ENCODE measurements around the gene C12orf76. TPM values are rescaled to one million over a fixed set of nuclear protein-coding genes. Genes with fewer than 3 reads are reported as not detected.
"Not testable (repeated sequence)": the region's sequence is repeated elsewhere in the genome, so short reads cannot be mapped to it uniquely, and the experiment has no call there.

Gene C12orf76
- total and polyA plus RNA-seq, 2 donors (not counting 1 experiment from before 2014, with no cell fraction given) = 21.5 to 28.5 TPM

- peaks cover 1% of the 10 kb centered on the region for H3K4me1 Mint-ChIP-seq
- H4K20me1 ChIP-seq (ENCODE audit: control insufficient read depth, insufficient read depth, low read length, poor library complexity, severe bottlenecking) = no peaks in the 10 kb centered on the region
- no peaks in the 10 kb centered on the region for H3K9me3 ChIP-seq (ENCODE audit: control extremely low read depth in 1 of 3, control insufficient read depth in 2 of 3, insufficient read depth in 1 of 3, low read length in 2 of 3)
- H3K36me3 ChIP-seq (replicated peaks in 1 of 2; ENCODE audit: control extremely low read depth in 1 of 2, control insufficient read depth in 1 of 2, extremely low read depth in 1 of 2, insufficient read depth in 2 of 2, low read length in 1 of 2) = no peaks in the 10 kb centered on the region
- no peak overlapping the region for H3K4me3 Mint-ChIP-seq
- H3K9ac ChIP-seq (ENCODE audit: low read length) = no peak overlapping the region
- peaks cover 0 to 9% (median 2%) of the 10 kb centered on the region in 4 experiments for H3K27me3 ChIP-seq (replicated peaks in 1 of 4; ENCODE audit: control extremely low read depth in 1 of 4, control insufficient read depth in 3 of 4, insufficient read depth in 4 of 4, low read length in 3 of 4)
- H3K27ac ChIP-seq (ENCODE audit: low read length in 2 of 2) = no peak overlapping the region
- POLR2A ChIA-PET = no interaction called here
- WGBS (ENCODE audit: insufficient coverage) = 82% methylated on average over 5 of the region's 5 CpGs
- ATAC-seq (ENCODE audit: low read depth) (no peak), DNase-seq (no peak)
- H3K27me3 Mint-ChIP-seq = peaks cover 30% of the 10 kb centered on the region
- no peak overlapping the region for H2AFZ ChIP-seq (ENCODE audit: insufficient read depth, low read depth, low read length, poor library complexity, severe bottlenecking)
- intact Hi-C loops (cut with micrococcal nuclease) = no loop called here
- CTCF ChIA-PET = interaction anchor here (1.1 kb wide), 1 partner anchor 11 kb away, joined by 3 read pairs; no protein-coding TSS in a partner anchor
- TF ChIP-seq EZH2 (IDR thresholded peaks at IDR 0.05; ENCODE audit: borderline replicate concordance, insufficient read depth, low read depth, low read length, poor library complexity, severe bottlenecking) (no peak), CTCF (IDR thresholded peaks at IDR 0.05) (no peak)
- H3K27ac Mint-ChIP-seq = no peak overlapping the region
- no peaks in the 10 kb centered on the region for H3K9me3 Mint-ChIP-seq (ENCODE audit: insufficient read depth)
- no peaks in the 10 kb centered on the region for H3K79me2 ChIP-seq (ENCODE audit: control insufficient read depth, insufficient read depth, low read length)
- no peak overlapping the region for H3K4me2 ChIP-seq (replicated peaks; ENCODE audit: low read depth, low read length, poor library complexity, severe bottlenecking)
- H3K4me3 ChIP-seq (ENCODE audit: control extremely low read depth in 1 of 5, extremely low read depth in 1 of 5, insufficient read depth in 1 of 5, low read depth in 2 of 5, low read length in 4 of 5) = no peak overlapping the region
- no peaks in the 10 kb centered on the region for H3K4me1 ChIP-seq (ENCODE audit: control insufficient read depth in 2 of 2, insufficient read depth in 2 of 2, low read length in 2 of 2)
Measured at GRCh38 chr12:110088936-110089335, 40.6 kb upstream of the C12orf76 start.

GRCh38 chr12:110088216-110088615, 39.9 kb upstream of the C12orf76 start:
- H2AFZ ChIP-seq (ENCODE audit: insufficient read depth, low read depth, low read length, poor library complexity, severe bottlenecking); intact Hi-C loops (cut with micrococcal nuclease); DNase-seq; H3K27ac Mint-ChIP-seq; H3K4me1 ChIP-seq (ENCODE audit: control insufficient read depth in 2 of 2, insufficient read depth in 2 of 2, low read length in 2 of 2); H3K4me2 ChIP-seq (replicated peaks; ENCODE audit: low read depth, low read length, poor library complexity, severe bottlenecking); H3K79me2 ChIP-seq (ENCODE audit: control insufficient read depth, insufficient read depth, low read length); H3K27ac ChIP-seq (ENCODE audit: low read length in 2 of 2); H3K36me3 ChIP-seq (replicated peaks in 1 of 2; ENCODE audit: control extremely low read depth in 1 of 2, control insufficient read depth in 1 of 2, extremely low read depth in 1 of 2, insufficient read depth in 2 of 2, low read length in 1 of 2); H3K4me3 ChIP-seq (ENCODE audit: control extremely low read depth in 1 of 5, extremely low read depth in 1 of 5, insufficient read depth in 1 of 5, low read depth in 2 of 5, low read length in 4 of 5); H3K27me3 ChIP-seq (replicated peaks in 1 of 4; ENCODE audit: control extremely low read depth in 1 of 4, control insufficient read depth in 3 of 4, insufficient read depth in 4 of 4, low read length in 3 of 4); H3K4me3 Mint-ChIP-seq; CTCF ChIA-PET; H3K4me1 Mint-ChIP-seq; H3K9me3 Mint-ChIP-seq (ENCODE audit: insufficient read depth); H3K9me3 ChIP-seq (ENCODE audit: control extremely low read depth in 1 of 3, control insufficient read depth in 2 of 3, insufficient read depth in 1 of 3, low read length in 2 of 3); ATAC-seq (ENCODE audit: low read depth); H4K20me1 ChIP-seq (ENCODE audit: control insufficient read depth, insufficient read depth, low read length, poor library complexity, severe bottlenecking); POLR2A ChIA-PET; H3K9ac ChIP-seq (ENCODE audit: low read length): not testable (repeated sequence)
- 26% methylated on average over 5 of the region's 6 CpGs for WGBS (ENCODE audit: insufficient coverage)
- H3K27me3 Mint-ChIP-seq = peaks cover 30% of the 10 kb centered on the region

Data from B cell (primary cell).